Peyer's patch (tissue), 4 donors: ENCODE data around the gene ARPIN. TPM values are rescaled to one million over a fixed set of nuclear protein-coding genes. Genes with fewer than 3 reads are reported as not detected.

ENCODE experiments used
- DNase-seq, 3 donors: peaks; one replicate each; pipeline ENCODE4 v3.0.0-alpha.2; 2017 to 2019
- H3K27ac ChIP-seq, 4 donors: fragments of 200-600 bp; sonication (generic); one replicate each; pipeline ENCODE4 v1.5.1; 2016 to 2019
- H3K27me3 ChIP-seq, 2 donors: fragments of 200-600 bp; sonication (generic); one replicate each; pipeline ENCODE4 v1.5.1; 2019
- H3K36me3 ChIP-seq, 3 donors: fragments of 200-600 bp; sonication (generic); one replicate each; pipeline ENCODE4 v1.5.1; 2016 to 2019
- H3K4me1 ChIP-seq, 4 donors: fragments of 200-600 bp; sonication (generic); one replicate each; pipeline ENCODE4 v1.5.1; 2016 to 2019
- H3K4me3 ChIP-seq, 4 donors: fragments of 200-600 bp; sonication (generic); 1 replicate in 3 of 4; 2 replicates in 1 of 4; pipeline ENCODE4 v1.5.1; 2016 to 2019; ENCODE audit warnings: mild to moderate bottlenecking in 1 of 4
- H3K9me3 ChIP-seq, 4 donors: fragments of 200-600 bp; sonication (generic); one replicate each; pipeline ENCODE4 v1.5.1; 2016 to 2019; ENCODE audit warnings: mild to moderate bottlenecking in 1 of 4
- CTCF ChIP-seq, 6 experiments: fragments of 450-650 bp in 4 of 6; fragments of 200-600 bp in 2 of 6; sonication (generic) in 1 of 6; IDR thresholded peaks; one replicate each; pipeline ENCODE4 v1.5.1; 2017 to 2019; ENCODE audit warnings: antibody characterized with exemption in 6 of 6, mild to moderate bottlenecking in 3 of 6, moderate library complexity in 1 of 6
- POLR2A ChIP-seq, 2 donors: fragments of 450-650 bp; IDR thresholded peaks; one replicate each; pipeline ENCODE4 v1.5.1; 2017; ENCODE audit warnings: antibody characterized with exemption in 2 of 2, mild to moderate bottlenecking in 2 of 2, moderate library complexity in 2 of 2
- total RNA-seq, 4 donors: library from RNA; depleted of rRNA; stranded (reverse); fragments of >200 nt; gene quantifications; one replicate each; pipeline ENCODE4 v1.1.0, GENCODE V29; 2016

Gene ARPIN
- total RNA-seq, 4 donors from 2014 or later = 20.6 to 60.4 (median 50.7) TPM

GRCh38 chr15:89936051-89936785, 23.5 kb upstream of the ARPIN start:
- Histone ChIP-seq H3K4me1 (no peaks in the 10 kb centered on the region), H3K36me3 (no peaks in the 10 kb centered on the region), H3K4me3 (no peak overlapping the region), H3K27me3 (no peaks in the 10 kb centered on the region), H3K9me3 (no peaks in the 10 kb centered on the region), H3K27ac (no peak overlapping the region)
- DNase-seq = no peak
- TF ChIP-seq CTCF (IDR thresholded peaks at IDR 0.05) = no peak
- TF ChIP-seq POLR2A (IDR thresholded peaks at IDR 0.05) = no peak

GRCh38 chr15:89932880-89933279, 20.1 kb upstream of the ARPIN start:
- no peaks in the 10 kb centered on the region for H3K27me3 ChIP-seq
- no peak overlapping the region for H3K27ac ChIP-seq
- H3K4me1 ChIP-seq = no peaks in the 10 kb centered on the region
- H3K9me3 ChIP-seq = no peaks in the 10 kb centered on the region
- no peak for DNase-seq
- no peak overlapping the region for H3K4me3 ChIP-seq
- TF ChIP-seq CTCF (IDR thresholded peaks at IDR 0.05) = no peak
- TF ChIP-seq POLR2A (IDR thresholded peaks at IDR 0.05) = no peak
- H3K36me3 ChIP-seq = no peaks in the 10 kb centered on the region

GRCh38 chr15:89928421-89928820, 15.7 kb upstream of the ARPIN start:
- Histone ChIP-seq H3K36me3 (no peaks in the 10 kb centered on the region), H3K4me3 (no peak overlapping the region), H3K4me1 (no peaks in the 10 kb centered on the region), H3K27ac (no peak overlapping the region), H3K9me3 (no peaks in the 10 kb centered on the region), H3K27me3 (no peaks in the 10 kb centered on the region)
- TF ChIP-seq POLR2A (IDR thresholded peaks at IDR 0.05) = no peak
- TF ChIP-seq CTCF (IDR thresholded peaks at IDR 0.05) = no peak
- DNase-seq = no peak

- no peaks in the 10 kb centered on the region for H3K27me3 ChIP-seq
Measured at GRCh38 chr15:89926158-89926557, 13.4 kb upstream of the ARPIN start.

GRCh38 chr15:89917442-89918101, 4.8 kb upstream of the ARPIN start:
- Histone ChIP-seq H3K27me3 (no peaks in the 10 kb centered on the region), H3K4me3 (no peak overlapping the region), H3K27ac (no peak overlapping the region), H3K36me3 (no peaks in the 10 kb centered on the region), H3K9me3 (no peaks in the 10 kb centered on the region), H3K4me1 (peaks cover 0 to 7% (median 0%) of the 10 kb centered on the region in 4 donors)
- TF ChIP-seq CTCF (IDR thresholded peaks at IDR 0.05) = no peak
- TF ChIP-seq POLR2A (IDR thresholded peaks at IDR 0.05) = no peak
- peak in 1 of 3 donors; percentile 42 for DNase-seq

More at GRCh38 chr15:89926158-89926557, 13.4 kb upstream of the ARPIN start:
- Histone ChIP-seq H3K27ac (no peak overlapping the region), H3K4me3 (no peak overlapping the region), H3K36me3 (no peaks in the 10 kb centered on the region), H3K9me3 (no peaks in the 10 kb centered on the region), H3K4me1 (no peaks in the 10 kb centered on the region)
- DNase-seq = no peak
- TF ChIP-seq CTCF (IDR thresholded peaks at IDR 0.05) (no peak), POLR2A (IDR thresholded peaks at IDR 0.05) (no peak)
